ENCODE results near the gene PBX3.
A peak's percentile ranks its signal among the peaks of the same experiment; 100 is the strongest.

Gene PBX3

GRCh38 chr9:125784286-125785049 is 37.3 kb downstream of the PBX3 start:
- no peak for DNase-seq (ENCODE audit: low read depth)
- TF ChIP-seq, protein P1, sequence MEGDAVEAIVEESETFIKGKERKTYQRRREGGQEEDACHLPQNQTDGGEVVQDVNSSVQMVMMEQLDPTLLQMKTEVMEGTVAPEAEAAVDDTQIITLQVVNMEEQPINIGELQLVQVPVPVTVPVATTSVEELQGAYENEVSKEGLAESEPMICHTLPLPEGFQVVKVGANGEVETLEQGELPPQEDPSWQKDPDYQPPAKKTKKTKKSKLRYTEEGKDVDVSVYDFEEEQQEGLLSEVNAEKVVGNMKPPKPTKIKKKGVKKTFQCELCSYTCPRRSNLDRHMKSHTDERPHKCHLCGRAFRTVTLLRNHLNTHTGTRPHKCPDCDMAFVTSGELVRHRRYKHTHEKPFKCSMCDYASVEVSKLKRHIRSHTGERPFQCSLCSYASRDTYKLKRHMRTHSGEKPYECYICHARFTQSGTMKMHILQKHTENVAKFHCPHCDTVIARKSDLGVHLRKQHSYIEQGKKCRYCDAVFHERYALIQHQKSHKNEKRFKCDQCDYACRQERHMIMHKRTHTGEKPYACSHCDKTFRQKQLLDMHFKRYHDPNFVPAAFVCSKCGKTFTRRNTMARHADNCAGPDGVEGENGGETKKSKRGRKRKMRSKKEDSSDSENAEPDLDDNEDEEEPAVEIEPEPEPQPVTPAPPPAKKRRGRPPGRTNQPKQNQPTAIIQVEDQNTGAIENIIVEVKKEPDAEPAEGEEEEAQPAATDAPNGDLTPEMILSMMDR (IDR thresholded peaks at IDR 0.05; ENCODE audit: insufficient read depth, low read depth, low read length, missing control alignments): no peak
- H3K4me3 ChIP-seq (ENCODE audit: low read depth, low read length): no peak overlapping the region

GRCh38 chr9:125785248-125785751 is 38.1 kb downstream of the PBX3 start:
- no peak overlapping the region for H3K4me3 ChIP-seq (ENCODE audit: low read depth, low read length)
- TF ChIP-seq, protein P1 (IDR thresholded peaks at IDR 0.05; ENCODE audit: insufficient read depth, low read depth, low read length, missing control alignments): no peak
- no peak for DNase-seq (ENCODE audit: low read depth)

DNA sequence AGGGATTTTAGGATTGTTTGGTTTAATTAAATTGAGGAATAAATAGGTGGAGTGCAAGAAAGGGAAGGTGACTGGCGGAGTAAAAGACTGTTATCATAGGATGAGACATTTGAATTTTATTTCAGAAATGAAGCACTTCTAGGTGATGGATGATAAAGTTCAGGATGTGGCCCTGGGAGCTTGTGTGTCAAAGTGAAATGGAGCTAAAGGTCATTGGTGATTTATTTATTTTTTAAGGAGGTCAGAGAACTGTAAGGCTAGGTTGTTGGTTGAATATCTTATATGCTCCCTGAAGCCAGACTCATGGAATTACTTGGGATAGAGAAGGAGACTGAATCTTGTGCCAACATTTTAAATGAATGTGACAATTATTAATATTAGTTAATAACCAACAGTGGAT is 40.5 kb downstream of the PBX3 start:
- DNase-seq (ENCODE audit: low read depth): no peak
- TF ChIP-seq, protein P1 (IDR thresholded peaks at IDR 0.05; ENCODE audit: insufficient read depth, low read depth, low read length, missing control alignments): no peak
- no peak overlapping the region for H3K4me3 ChIP-seq (ENCODE audit: low read depth, low read length)

DNA sequence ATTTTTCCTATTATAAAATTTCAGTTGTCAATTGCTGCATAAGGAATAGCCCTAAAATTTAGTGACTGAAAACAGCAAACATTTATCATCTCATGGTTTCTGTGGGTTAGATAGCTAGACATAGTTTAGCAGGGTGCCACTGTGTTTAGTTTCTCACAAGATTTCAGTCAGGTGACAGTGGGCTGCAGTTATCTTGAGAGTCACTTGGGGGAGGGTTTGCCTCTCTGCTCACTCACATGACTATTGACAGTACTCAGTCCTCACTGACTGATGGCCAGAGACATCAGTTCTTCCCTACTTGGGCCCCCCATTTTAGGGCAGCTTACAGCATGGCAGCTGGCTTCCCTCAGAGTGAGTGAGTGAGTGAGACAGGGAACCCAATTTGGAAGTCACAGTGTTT is 42.0 kb downstream of the PBX3 start:
- no peak overlapping the region for H3K4me3 ChIP-seq (ENCODE audit: low read depth, low read length)
- DNase-seq (ENCODE audit: low read depth): peak; percentile 18
- TF ChIP-seq, protein P1 (IDR thresholded peaks at IDR 0.05; ENCODE audit: insufficient read depth, low read depth, low read length, missing control alignments): no peak

- no peak overlapping the region for H3K4me3 ChIP-seq (ENCODE audit: low read depth, low read length)
- TF ChIP-seq, protein P1 (IDR thresholded peaks at IDR 0.05; ENCODE audit: insufficient read depth, low read depth, low read length, missing control alignments): no peak
- no peak for DNase-seq (ENCODE audit: low read depth)
Measured at GRCh38 chr9:125794708-125795107, 47.5 kb downstream of the PBX3 start.

DNA sequence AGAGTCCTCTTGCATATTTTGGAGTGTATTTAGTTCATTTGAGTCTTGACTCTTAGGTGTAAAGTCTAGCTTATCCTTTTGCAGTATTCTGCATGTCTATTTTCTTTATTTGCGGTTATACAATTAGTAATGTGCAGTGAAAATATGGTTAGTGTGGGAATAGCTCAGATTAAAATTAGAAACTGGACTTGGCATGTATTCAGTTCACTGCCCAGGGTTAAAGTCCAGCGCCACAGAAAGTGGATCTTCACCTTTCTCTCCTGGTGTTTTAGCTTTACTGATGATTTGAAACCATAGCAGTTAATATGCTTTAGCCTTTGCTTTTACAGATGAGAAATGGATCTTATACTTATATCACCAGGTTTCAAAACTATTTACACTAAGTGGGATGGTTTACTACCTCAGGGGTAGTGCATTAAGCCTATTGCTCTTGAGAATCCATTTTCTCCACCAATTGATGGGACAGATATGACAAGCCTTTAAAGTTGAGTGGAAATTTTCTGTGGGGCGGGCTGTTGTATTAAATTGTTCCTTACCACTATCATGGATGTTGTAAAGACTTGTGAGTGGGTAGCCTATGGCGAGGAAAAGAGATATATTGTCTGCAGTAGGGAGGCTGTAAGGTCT is 48.9 kb downstream of the PBX3 start:
- H3K4me3 ChIP-seq (ENCODE audit: low read depth, low read length): no peak overlapping the region
- no peak for DNase-seq (ENCODE audit: low read depth)
- TF ChIP-seq, protein P1 (IDR thresholded peaks at IDR 0.05; ENCODE audit: insufficient read depth, low read depth, low read length, missing control alignments): no peak
